ENCODE results near the gene TARBP2. TPM values are rescaled to one million over a fixed set of nuclear protein-coding genes. Genes with fewer than 3 reads are reported as not detected.

TARBP2 gene
- total and polyA plus RNA-seq, 8 donors, result 11.7 to 50.1 (median 17.1) TPM

DNA sequence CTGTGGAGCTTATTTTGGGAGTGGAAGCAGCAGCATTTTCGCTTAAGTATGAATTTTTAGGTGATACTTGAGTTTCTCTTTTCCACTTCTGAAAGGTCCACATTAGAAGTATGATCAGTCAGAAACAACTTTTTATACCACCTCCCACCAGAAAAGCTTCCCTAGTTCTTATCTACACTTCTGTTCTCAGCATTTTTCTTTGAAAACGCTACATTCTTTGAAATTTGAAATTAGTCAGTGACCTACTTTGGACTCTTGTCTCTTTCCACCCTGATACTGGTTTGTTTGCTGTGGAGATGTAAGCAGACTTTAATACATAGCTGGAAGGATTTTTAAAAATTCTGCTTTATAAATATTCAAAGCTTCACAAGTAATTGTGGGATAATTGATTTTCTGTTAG, 27.0 kb upstream of the TARBP2 start:
- WGBS, 2 donors, result 51 to 60% methylated on average over 2 of the region's 2 CpGs
- H3K4me3 ChIP-seq, result no peak overlapping the region
- no peak for DNase-seq
- no peaks in the 10 kb centered on the region for H3K9me3 ChIP-seq
- ATAC-seq, result no peak
- H3K27ac ChIP-seq, result peak overlapping the region in 1 of 4 donors; percentile 13
- TF ChIP-seq, protein P1, sequence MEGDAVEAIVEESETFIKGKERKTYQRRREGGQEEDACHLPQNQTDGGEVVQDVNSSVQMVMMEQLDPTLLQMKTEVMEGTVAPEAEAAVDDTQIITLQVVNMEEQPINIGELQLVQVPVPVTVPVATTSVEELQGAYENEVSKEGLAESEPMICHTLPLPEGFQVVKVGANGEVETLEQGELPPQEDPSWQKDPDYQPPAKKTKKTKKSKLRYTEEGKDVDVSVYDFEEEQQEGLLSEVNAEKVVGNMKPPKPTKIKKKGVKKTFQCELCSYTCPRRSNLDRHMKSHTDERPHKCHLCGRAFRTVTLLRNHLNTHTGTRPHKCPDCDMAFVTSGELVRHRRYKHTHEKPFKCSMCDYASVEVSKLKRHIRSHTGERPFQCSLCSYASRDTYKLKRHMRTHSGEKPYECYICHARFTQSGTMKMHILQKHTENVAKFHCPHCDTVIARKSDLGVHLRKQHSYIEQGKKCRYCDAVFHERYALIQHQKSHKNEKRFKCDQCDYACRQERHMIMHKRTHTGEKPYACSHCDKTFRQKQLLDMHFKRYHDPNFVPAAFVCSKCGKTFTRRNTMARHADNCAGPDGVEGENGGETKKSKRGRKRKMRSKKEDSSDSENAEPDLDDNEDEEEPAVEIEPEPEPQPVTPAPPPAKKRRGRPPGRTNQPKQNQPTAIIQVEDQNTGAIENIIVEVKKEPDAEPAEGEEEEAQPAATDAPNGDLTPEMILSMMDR (IDR thresholded peaks at IDR 0.05), result no peak
- peaks cover 18 to 90% (median 35%) of the 10 kb centered on the region in 3 donors for H3K36me3 ChIP-seq
- no peak for FAIRE-seq
- intact Hi-C loops (cut with DNase I), result no loop called here
- H3K27me3 ChIP-seq, result no peaks in the 10 kb centered on the region
- peaks cover 12 to 29% (median 16%) of the 10 kb centered on the region in 3 donors for H3K4me1 ChIP-seq

- ATAC-seq, result peak in 1 of 4 donors; percentile 2
- no peaks in the 10 kb centered on the region for H3K9me3 ChIP-seq
- WGBS, 2 donors, result 65 to 75% methylated on average over 13 of the region's 13 CpGs
These were observed 26.3 kb upstream of the TARBP2 start for GRCh38 chr12:53474819-53475218.

GRCh38 chr12:53476769-53477209, 24.3 kb upstream of the TARBP2 start:
- H3K4me3 ChIP-seq, result no peak overlapping the region
- peaks cover 12 to 29% (median 16%) of the 10 kb centered on the region in 3 donors for H3K4me1 ChIP-seq
- peaks cover 6 to 86% (median 44%) of the 10 kb centered on the region in 3 donors for H3K36me3 ChIP-seq
- DNase-seq (no peak), ATAC-seq (peak in 3 of 4 donors; percentile 24 to 28 (median 25)), FAIRE-seq (no peak)
- 54 to 59% methylated on average over 2 of the region's 2 CpGs for WGBS, 2 donors
- TF ChIP-seq, protein P1 (IDR thresholded peaks at IDR 0.05), result no peak
- intact Hi-C loops (cut with DNase I), result no loop called here
- H3K27me3 ChIP-seq, result no peaks in the 10 kb centered on the region
- H3K9me3 ChIP-seq, result no peaks in the 10 kb centered on the region
- H3K27ac ChIP-seq, result no peak overlapping the region

More at GRCh38 chr12:53474819-53475218, 26.3 kb upstream of the TARBP2 start:
- Histone ChIP-seq H3K27me3 (no peaks in the 10 kb centered on the region), H3K4me3 (no peak overlapping the region), H3K36me3 (peaks cover 16 to 89% (median 30%) of the 10 kb centered on the region in 3 donors), H3K27ac (peak overlapping the region in 1 of 4 donors; percentile 20), H3K4me1 (peaks cover 12 to 29% (median 16%) of the 10 kb centered on the region in 3 donors)
- DNase-seq (no peak), FAIRE-seq (no peak)
- intact Hi-C loops (cut with DNase I), result no loop called here
- TF ChIP-seq, protein P1 (IDR thresholded peaks at IDR 0.05), result no peak

DNA sequence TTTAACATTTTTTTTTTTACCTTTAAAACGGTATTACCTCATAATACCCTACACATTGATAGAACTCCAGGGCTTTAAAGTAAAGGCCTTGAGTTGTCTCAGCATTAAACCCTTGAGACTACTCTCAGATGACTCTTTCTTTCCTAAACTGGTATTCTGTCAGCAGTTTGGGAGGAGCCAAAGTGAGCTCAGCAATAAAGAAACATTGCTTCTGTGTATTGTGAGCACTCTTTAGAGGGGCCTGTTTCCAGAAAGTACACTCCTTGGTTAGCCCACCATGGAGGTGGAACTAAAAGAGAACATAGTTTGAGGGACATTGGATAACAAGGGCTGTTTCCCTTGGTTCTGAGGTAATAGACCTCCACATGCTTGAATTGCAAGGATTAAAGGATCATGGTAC, 22.2 kb upstream of the TARBP2 start:
- 32 to 52% methylated on average over 1 of the region's 1 CpG for WGBS, 2 donors
- H3K4me1 ChIP-seq, result peaks cover 8 to 21% (median 13%) of the 10 kb centered on the region in 3 donors
- DNase-seq (no peak), FAIRE-seq (no peak), ATAC-seq (no peak)
- no peak overlapping the region for H3K4me3 ChIP-seq
- H3K27ac ChIP-seq, result no peak overlapping the region
- no peaks in the 10 kb centered on the region for H3K9me3 ChIP-seq
- TF ChIP-seq, protein P1 (IDR thresholded peaks at IDR 0.05), result no peak
- no peaks in the 10 kb centered on the region for H3K27me3 ChIP-seq
- peaks cover 6 to 65% (median 40%) of the 10 kb centered on the region in 3 donors for H3K36me3 ChIP-seq
- intact Hi-C loops (cut with DNase I), result no loop called here

DNA sequence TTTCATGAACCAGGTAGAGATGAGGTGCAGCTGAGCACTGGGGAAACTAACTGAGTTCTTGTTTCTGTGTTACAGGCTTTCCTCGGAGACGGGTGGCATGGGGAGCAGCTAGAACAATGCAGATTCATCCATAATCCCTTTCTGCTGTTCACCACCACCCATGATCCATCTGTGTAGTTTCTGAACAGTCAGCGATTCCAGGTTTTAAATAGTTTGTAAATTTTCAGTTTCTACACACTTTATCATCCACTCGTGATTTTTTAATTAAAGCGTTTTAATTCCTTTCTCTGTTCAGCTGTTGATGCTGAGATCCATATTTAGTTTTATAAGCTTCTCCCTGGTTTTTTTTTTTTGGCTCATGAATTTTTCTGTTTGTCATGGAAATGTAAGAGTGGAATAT, 21.8 kb upstream of the TARBP2 start:
- Histone ChIP-seq H3K4me3 (no peak overlapping the region), H3K27ac (no peak overlapping the region), H3K4me1 (peaks cover 3 to 17% (median 8%) of the 10 kb centered on the region in 3 donors), H3K27me3 (no peaks in the 10 kb centered on the region), H3K9me3 (no peaks in the 10 kb centered on the region), H3K36me3 (peaks cover 6 to 61% (median 40%) of the 10 kb centered on the region in 3 donors)
- DNase-seq, result no peak
- FAIRE-seq, result no peak
- intact Hi-C loops (cut with DNase I), result no loop called here
- TF ChIP-seq, protein P1 (IDR thresholded peaks at IDR 0.05), result no peak
- ATAC-seq, result no peak
- 78 to 85% methylated on average over 5 of the region's 5 CpGs for WGBS, 2 donors
